Measurements from ENCODE around the gene UVSSA.
"Not testable (repeated sequence)": the region's sequence is repeated elsewhere in the genome, so short reads cannot be mapped to it uniquely, and the experiment has no call there.

The UVSSA gene

DNA sequence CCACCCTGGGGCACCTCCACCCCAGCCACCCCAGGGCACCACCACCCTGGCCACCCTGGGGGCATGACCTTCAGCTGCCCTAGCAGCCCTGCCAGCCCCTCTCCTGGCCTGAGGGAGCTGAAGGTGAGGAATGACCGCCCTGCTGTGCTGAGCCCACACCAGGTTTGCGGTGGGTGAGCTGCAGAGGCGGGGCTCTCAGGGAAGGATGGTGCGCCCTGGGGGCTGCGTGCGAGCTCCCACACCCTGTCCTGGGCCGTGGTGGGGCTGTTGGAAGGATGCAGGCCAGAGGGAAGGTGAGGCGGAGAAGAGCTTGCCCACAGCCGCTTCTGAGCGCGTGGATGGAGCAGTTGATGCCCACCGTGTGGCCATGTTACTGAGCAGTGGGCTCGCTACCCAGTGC lies 17.7 kb downstream of the UVSSA start:
- DNase-seq (ENCODE audit: low read depth), result no peak

GRCh38 chr4:1365271-1366178 lies 18.5 kb downstream of the UVSSA start:
- no peak for DNase-seq (ENCODE audit: low read depth)

DNA sequence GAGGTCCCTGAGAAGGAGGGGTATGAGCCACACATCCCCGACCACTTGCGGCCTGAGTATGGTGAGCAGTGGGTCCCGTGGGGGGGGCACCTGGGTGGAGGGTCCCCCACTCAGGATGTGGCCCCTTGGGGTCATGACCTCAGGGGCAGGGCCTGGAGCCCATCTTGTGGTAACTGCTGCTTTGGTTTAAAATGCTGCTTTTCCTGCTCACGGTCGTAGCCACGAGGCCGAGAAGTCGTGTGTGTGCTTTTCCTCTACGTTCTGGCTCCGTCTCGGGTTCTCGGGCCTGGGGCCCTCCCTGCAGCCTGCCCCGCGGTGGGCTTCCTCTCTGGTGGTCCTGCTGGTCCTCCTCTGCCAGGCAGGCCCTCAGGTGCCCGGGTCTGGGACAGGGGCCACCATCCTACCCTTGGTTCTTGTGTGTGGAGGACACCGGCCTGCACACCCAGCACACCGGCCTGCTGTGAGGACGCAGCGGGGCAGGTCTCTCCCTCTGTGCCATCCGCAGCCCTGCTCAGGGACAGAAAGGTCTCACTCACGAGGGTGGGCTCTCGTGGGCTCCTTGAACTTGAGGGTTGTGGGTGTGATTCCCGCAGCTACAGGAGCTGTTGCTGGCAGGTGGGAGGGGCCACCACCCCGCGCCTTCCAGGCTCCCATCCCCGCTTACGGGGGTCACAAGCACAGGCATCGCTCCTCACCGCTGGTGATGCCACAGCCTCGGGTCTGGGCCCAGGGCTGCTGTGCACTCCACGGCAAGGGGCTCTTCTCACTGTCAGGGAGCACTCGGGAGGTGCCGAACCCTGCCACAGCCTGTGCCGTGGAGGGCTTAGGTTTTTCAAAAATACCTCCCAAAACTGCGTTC lies 19.6 kb downstream of the UVSSA start:
- no peak for DNase-seq (ENCODE audit: low read depth)

GRCh38 chr4:1367230-1367935 lies 20.4 kb downstream of the UVSSA start:
- DNase-seq (ENCODE audit: low read depth), result no peak

DNA sequence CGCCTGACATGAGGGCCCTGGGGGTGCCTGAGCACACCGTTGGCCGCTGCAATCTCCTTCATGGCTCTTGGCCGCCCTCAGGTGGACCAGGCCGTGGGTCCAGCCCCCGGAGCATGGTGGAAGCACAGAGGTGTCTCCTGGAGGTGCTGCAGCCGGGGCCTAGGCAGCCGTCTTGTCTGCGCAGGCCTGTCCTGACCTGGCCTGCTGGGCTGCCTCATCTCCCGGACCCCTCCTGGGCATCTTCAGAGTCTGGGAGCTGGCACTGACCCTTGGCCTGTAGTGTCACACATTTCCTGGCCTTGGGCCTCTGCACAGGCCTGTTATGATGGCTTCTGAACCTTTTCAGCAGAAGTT lies 20.9 kb downstream of the UVSSA start:
- no peak for DNase-seq (ENCODE audit: low read depth)

DNA sequence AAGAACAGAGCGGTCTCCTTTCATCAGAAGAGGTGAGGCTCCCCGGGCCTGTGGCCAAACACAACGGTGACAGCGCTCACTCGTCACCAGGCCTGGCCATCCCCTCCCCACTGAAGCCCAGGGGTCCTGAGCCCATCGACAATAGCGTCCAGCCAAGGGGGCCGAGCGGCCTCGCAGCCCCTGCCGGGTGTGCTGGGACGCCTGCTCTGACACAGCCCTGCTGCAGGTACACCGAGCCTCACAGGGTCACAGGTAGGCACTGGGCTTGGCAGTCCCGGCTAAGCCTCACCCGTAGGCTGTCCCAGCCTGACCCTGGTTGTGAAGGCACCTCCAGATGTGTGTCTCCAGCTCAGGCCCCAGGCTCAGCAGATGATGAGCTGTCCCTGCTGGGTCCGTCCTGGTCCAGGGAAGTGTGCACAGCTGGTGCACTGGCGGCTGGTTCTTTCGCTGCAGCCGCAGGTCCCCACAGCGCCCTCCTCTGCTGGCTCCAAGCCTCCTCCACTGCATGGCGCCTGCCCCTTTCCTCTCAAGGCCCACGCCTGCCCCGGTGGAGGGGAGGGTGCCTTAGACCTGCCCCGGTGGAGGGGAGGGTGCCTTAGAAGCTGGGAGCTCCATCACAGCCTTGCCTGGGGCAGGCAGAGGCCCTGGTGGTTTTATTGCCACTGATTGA lies 21.5 kb downstream of the UVSSA start:
- no peak for DNase-seq (ENCODE audit: low read depth)

GRCh38 chr4:1369091-1369450 lies 22.1 kb downstream of the UVSSA start:
- no peak for DNase-seq (ENCODE audit: low read depth)

DNA sequence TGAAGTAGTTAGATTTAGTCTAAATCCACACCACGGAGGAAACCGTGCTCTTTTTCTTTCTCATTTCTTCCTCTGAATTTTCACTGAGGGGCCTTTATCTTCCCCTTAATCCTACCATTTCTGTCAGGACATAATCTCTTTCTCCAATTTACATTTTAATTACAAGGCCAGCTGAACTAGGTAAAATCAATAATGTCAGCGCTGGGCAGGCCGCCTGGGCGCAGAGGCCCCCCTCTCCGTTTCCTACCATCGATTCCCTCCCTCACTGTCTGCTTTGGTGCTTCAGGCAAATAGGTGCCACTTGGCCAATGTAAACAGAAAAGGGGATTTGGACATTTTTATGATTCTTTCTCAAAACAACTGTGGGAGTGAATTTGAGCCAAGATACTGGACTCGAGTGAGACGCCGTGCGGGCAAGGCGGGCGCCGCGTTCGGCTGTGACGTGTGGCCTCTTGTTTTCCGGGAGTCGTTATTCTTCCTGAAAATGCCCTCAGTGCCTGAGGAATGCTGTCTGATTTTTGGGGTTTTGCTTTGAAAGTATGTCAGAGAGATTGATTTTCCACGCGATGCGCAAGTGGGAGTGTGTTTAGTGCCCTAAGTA lies 22.6 kb downstream of the UVSSA start:
- no peak for DNase-seq (ENCODE audit: low read depth)

DNA sequence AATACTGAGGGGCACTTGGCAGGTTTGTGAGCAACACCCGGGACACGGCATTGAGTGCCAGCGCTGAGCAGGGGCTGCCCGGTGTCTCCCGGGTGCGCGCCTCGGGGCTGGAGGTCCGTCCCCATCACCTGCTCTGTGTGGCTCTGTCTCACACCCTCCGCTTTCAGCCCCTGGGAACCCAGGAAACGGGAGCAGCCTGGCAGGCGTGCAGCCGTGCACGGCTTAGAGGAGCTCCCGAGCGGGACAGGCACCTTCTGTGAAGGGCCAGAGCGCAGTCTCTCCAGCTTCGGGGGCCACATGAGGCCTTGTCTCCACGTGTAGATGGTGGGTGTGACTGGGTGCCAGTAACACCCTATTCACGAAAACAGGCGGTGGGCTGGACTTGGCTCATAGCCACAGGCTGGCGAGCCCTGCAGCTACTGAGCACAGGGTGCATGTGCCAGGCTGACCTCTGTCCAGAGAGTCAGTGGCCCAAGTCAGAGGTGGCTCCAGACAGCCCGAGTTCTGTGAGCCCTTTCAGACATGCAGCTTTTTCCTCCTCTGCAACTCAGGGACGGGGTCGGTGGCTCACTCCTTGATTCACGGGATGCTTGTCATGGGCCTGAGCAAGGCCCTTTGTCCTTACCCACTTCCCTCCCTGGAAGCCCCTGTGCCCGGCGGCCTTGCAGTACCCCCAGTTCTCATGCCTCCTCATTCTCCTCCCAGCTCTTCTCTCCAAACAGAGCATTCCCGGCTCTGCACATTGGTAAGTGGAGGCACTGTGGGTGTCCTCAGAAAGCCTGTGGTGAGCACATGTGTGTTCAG lies 23.5 kb downstream of the UVSSA start:
- DNase-seq (ENCODE audit: low read depth), result no peak

DNA sequence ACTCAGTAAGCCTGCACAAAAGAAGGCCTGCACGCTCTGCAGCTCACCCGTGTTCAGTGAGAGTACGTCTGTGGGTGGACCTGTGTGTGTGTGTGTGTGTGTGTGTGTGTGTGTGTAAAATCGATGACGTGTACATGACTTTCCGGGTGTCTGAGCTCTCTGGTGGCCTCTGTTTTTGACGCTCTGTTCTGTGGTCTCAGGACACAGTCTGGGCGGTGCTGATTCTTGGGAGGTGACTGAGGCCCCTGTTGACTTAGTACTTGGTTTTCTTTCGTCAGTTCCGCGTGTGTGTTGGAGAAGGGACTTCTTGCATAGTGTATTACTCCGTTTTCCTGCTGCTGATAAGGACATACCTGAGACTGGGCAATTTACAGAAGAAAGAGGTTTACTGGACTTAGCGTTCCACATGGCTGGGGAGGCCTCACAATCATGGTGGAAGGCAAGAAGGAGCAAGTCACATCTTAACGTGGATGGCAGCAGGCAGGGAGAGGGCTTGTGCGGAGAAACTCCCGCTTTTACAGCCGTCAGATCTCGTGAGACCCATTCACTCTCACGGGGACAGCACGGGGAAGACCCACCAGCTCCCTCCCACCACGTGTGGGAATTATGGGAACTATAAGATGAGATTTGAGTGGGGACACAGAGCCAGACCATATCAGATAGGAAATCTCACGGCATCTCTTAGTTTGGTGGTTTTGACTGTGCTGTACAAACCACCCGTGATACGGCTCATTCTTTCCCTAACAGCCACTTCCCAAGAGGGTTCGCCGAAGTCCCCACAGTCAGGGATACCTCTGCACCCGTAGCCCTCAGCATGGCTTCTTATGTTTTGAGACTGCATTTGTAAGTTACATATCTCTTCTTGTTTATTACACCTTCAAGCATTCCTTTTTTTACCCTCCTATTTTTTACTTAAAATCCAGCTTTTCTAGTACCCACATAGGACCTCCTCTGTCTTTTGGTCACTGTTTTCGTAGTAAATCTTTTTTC lies 24.5 kb downstream of the UVSSA start:
- no peak for DNase-seq (ENCODE audit: low read depth)

DNA sequence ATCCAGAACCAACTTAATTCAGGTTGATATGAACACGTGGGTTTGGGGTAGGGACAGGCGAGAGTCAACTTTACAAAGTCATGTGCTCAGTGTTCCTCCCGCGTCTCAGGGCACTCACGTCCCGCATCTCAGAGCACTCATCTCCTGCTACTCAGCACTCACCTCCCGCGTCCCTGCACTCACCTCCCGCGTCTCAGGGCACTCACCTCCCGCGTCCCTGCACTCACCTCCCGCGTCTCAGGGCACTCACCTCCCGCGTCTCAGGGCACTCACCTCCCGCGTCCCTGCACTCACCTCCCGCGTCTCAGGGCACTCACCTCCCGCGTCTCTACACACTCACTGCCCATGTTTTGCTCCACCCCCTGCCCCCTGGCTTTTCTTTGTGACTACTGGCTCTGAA lies 25.6 kb downstream of the UVSSA start:
- DNase-seq (ENCODE audit: low read depth), result not testable (repeated sequence)

- no peak for DNase-seq (ENCODE audit: low read depth)
Observed at GRCh38 chr4:1373892-1374705, 27.1 kb downstream of the UVSSA start.

- DNase-seq (ENCODE audit: low read depth), result no peak
Observed at GRCh38 chr4:1374706-1375045, 27.7 kb downstream of the UVSSA start.

- DNase-seq (ENCODE audit: low read depth), result no peak
Observed at GRCh38 chr4:1375051-1375721, 28.2 kb downstream of the UVSSA start.

GRCh38 chr4:1375761-1376322 lies 28.8 kb downstream of the UVSSA start:
- no peak for DNase-seq (ENCODE audit: low read depth)

- DNase-seq (ENCODE audit: low read depth), result no peak
Observed at GRCh38 chr4:1376391-1376840, 29.4 kb downstream of the UVSSA start.

DNA sequence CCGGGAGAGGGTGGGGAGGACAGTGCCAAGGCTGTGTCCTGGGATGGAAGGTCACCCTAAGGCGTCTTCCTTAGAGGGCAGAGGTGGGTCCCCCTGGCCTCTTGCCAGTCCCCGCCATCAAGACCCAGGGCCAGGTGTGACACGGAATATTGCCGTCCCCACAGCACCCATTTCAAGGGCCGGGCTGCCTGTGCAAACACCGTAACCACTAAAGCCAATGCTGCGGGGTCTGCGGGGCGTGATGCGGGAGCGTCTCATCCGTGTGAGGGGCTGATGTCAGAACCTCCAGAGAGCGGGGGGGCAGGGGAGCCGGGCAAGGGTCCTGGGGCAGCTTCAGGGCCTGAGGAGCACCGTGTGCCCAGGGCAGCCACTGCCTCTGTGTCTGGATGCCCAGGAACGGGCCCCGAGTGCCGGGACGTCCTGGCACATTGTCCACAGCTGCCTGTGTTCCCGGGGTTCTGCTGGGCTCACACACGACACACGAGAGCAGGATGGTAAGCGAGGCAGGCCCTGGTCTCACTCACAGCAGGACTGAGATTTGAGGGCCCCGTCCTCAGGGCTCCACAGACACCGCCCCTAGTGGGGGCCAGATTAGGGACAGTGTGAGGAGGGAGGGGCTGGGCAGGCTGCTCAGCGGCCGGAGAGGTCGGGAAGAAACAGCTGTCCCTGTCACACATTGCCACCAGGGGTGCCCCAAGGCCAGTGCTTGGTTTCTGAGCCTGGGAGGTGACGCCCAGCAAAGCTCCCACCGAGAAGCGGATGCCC lies 30.0 kb downstream of the UVSSA start:
- DNase-seq (ENCODE audit: low read depth), result no peak

Measured in activated T-cell treated with anti-CD3 and anti-CD28 coated beads for 24 hours (primary cell).